CD1c-positive myeloid dendritic cell (primary cell): ENCODE results near the gene PNPLA1.

Experiments used
- DNase-seq: peaks from one replicate; pipeline ENCODE4 v3.0.0-alpha.2; 2016; ENCODE audit errors: extremely low spot score

Gene PNPLA1

GRCh38 chr6:36246506-36247268 lies 23.2 kb upstream of the PNPLA1 start:
- DNase-seq, result no peak

- DNase-seq, result no peak
Measured at GRCh38 chr6:36247693-36248092, 22.2 kb upstream of the PNPLA1 start.

GRCh38 chr6:36248980-36249379 lies 20.9 kb upstream of the PNPLA1 start:
- no peak for DNase-seq

GRCh38 chr6:36249536-36249935 lies 20.3 kb upstream of the PNPLA1 start:
- DNase-seq, result no peak

- no peak for DNase-seq
Measured at GRCh38 chr6:36252005-36252404, 17.9 kb upstream of the PNPLA1 start.

- no peak for DNase-seq
Measured at GRCh38 chr6:36263390-36264000, 6.4 kb upstream of the PNPLA1 start.

- no peak for DNase-seq
Measured at GRCh38 chr6:36265744-36266143, 4.1 kb upstream of the PNPLA1 start.

- DNase-seq, result no peak
Measured at GRCh38 chr6:36266913-36267644, 2.8 kb upstream of the PNPLA1 start.

- DNase-seq, result no peak
Measured at GRCh38 chr6:36267731-36268477, 2.0 kb upstream of the PNPLA1 start.

GRCh38 chr6:36268478-36269275 lies 1.2 kb upstream of the PNPLA1 start:
- no peak for DNase-seq

GRCh38 chr6:36272234-36272633 lies 2.4 kb downstream of the PNPLA1 start:
- DNase-seq, result no peak

- DNase-seq, result no peak
Measured at GRCh38 chr6:36273067-36273466, 3.2 kb downstream of the PNPLA1 start.

GRCh38 chr6:36273802-36274514 lies 4.1 kb downstream of the PNPLA1 start:
- no peak for DNase-seq

GRCh38 chr6:36276581-36277536 lies 7.0 kb downstream of the PNPLA1 start:
- no peak for DNase-seq

- no peak for DNase-seq
Measured at GRCh38 chr6:36277946-36278470, 8.1 kb downstream of the PNPLA1 start.

GRCh38 chr6:36280467-36280866 lies 10.6 kb downstream of the PNPLA1 start:
- peak; percentile 66 for DNase-seq

- DNase-seq, result peak; percentile 52
Measured at GRCh38 chr6:36280983-36281382, 11.1 kb downstream of the PNPLA1 start.

- DNase-seq, result no peak
Measured at GRCh38 chr6:36283608-36284007, 13.7 kb downstream of the PNPLA1 start.

- no peak for DNase-seq
Measured at GRCh38 chr6:36284359-36284758, 14.5 kb downstream of the PNPLA1 start.
